ENCODE results near the gene SYT3.
"Not testable (repeated sequence)": the region's sequence is repeated elsewhere in the genome, so short reads cannot be mapped to it uniquely, and the experiment has no call there.

DNA sequence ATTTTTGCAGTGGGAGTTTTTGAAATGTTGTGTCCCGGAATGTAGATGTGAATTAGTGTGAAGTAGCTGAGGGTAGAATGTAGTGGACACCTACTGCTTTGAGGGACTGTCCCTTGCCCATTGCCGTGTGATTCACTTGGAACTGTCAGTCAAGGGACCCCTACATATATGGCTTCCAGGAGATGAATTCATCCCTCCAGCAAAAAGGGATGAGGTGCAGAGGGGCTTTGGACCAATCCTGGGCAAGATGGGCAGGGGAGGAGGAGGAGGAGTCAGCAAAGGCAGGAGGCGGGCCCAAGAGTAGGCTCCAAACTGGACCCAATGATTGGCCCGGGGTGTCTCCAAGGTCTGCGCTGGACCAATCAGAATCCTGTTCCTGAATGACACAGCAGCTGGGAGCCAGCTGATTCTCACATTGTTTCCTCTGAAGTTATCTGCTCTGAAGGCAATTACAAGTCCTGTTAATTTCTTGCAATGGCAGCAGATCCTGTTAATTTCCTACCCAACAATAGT is 19.2 kb downstream of the SYT3 start:
- TF ChIP-seq CTCF, EP300, POLR2AphosphoS5 (IDR thresholded peaks at IDR 0.05): not testable (repeated sequence)

Measured in upper lobe of left lung (tissue), 4 donors.